SJCRH30 (cell line): ENCODE data around the gene TAC3. TPM values are rescaled to one million over a fixed set of nuclear protein-coding genes. Genes with fewer than 3 reads are reported as not detected.
"Not testable (repeated sequence)": the region's sequence is repeated elsewhere in the genome, so short reads cannot be mapped to it uniquely, and the experiment has no call there.

Source experiments
- DNase-seq, 2 experiments: peaks; one replicate each; pipeline ENCODE4 v3.0.0-alpha.2; 2015 to 2020
- H3K27ac ChIP-seq: fragments of 250-450 bp; sonication (Bioruptor Pico); 2 replicates; pipeline ENCODE4 v1.5.1; 2020; ENCODE audit warnings: mild to moderate bottlenecking, moderate library complexity
- H3K27me3 ChIP-seq: fragments of 250-450 bp; sonication (Bioruptor Pico); 2 replicates; pipeline ENCODE4 v1.5.1; 2020; ENCODE audit warnings: mild to moderate bottlenecking, moderate library complexity
- H3K36me3 ChIP-seq: fragments of 250-450 bp; sonication (Bioruptor Pico); 2 replicates; pipeline ENCODE4 v1.5.1; 2020; ENCODE audit warnings: mild to moderate bottlenecking, moderate library complexity
- H3K4me1 ChIP-seq: fragments of 250-450 bp; sonication (Bioruptor Pico); 2 replicates; pipeline ENCODE4 v1.5.1; 2020; ENCODE audit warnings: mild to moderate bottlenecking, moderate library complexity
- H3K4me3 ChIP-seq: fragments of 250-450 bp; sonication (Bioruptor Pico); 2 replicates; pipeline ENCODE4 v1.5.1; 2020; ENCODE audit warnings: mild to moderate bottlenecking, moderate library complexity
- H3K9me3 ChIP-seq: fragments of 250-450 bp; sonication (Bioruptor Pico); replicated peaks from 2 replicates; pipeline ENCODE4 v1.5.1; 2020; ENCODE audit warnings: mild to moderate bottlenecking, moderate library complexity
- total RNA-seq: library from RNA; depleted of rRNA; stranded (reverse); fragments of >200 nt; shearing (Covaris generic); gene quantifications from 2 replicates; pipeline ENCODE4 v1.2.3, GENCODE V29; 2014; rRNA removed

TAC3 gene
- total RNA-seq, 1 experiment from 2014 or later: not detected

DNA sequence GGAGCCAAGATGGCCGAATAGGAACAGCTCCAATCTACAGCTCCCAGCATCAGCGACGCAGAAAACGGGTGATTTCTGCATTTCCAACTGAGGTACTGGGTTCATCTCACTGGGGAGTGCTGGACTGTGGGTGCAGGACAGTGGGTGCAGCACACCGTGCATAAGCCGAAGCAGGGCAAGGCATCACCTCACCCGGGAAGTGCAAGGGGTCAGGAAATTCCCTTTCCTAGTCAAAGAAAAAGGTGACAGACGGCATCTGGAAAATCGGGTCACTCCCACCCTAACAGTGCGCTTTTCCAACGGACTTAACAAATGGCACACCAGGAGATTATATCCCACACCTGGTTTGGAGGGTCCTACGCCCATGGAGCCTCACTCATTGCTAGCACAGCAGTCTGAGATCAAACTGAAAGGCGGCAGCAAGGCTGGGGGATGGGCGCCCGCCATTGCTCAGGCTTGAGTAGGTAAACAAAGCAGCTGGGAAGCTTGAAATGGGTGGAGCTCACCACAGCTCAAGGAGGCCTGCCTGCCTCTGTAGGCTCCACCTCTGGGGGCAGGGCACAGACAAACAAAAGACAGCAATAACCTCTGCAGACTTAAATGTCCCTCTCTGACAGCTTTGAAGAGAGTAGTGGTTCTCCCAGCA, 50.2 kb downstream of the TAC3 start:
- H3K27ac ChIP-seq, H3K4me1 ChIP-seq, H3K4me3 ChIP-seq, DNase-seq, H3K36me3 ChIP-seq, H3K27me3 ChIP-seq, H3K9me3 ChIP-seq: not testable (repeated sequence)

- not testable (repeated sequence) for H3K27ac ChIP-seq, H3K4me3 ChIP-seq, H3K36me3 ChIP-seq, DNase-seq, H3K27me3 ChIP-seq, H3K9me3 ChIP-seq, H3K4me1 ChIP-seq
These were observed 51.2 kb downstream of the TAC3 start for GRCh38 chr12:56965124-56965523.

- H3K27ac ChIP-seq, H3K4me1 ChIP-seq, H3K27me3 ChIP-seq, H3K9me3 ChIP-seq, H3K36me3 ChIP-seq, DNase-seq, H3K4me3 ChIP-seq: not testable (repeated sequence)
These were observed 52.8 kb downstream of the TAC3 start for GRCh38 chr12:56963557-56963956.

DNA sequence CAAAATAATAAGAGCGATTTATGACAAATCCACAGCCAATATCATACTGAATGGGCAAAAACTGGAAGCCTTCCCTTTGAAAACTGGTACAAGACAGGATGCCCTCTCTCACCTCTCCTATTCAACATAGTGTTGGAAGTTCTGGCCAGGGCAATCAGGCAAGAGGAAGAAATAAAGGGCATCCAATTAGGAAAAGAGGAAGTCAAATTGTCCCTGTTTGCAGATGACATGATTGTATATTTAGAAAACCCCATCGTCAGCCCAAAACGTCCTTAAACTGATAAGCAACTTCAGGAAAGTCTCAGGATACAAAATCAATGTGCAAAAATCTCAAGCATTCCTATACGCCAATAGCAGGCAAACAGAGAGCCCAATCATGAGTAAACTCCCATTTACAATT, 54.1 kb downstream of the TAC3 start:
- H3K36me3 ChIP-seq, H3K9me3 ChIP-seq, H3K27ac ChIP-seq, H3K27me3 ChIP-seq, H3K4me3 ChIP-seq, DNase-seq, H3K4me1 ChIP-seq: not testable (repeated sequence)

Other genes with a start within 250 kb of the TAC3 start
- gene SDR9C7, start 82.1 kb downstream of the TAC3 start, total RNA-seq: not detected in 2 replicates
- 0.03 and 0.06 TPM in 2 replicates for gene RDH16, start 58.9 kb downstream of the TAC3 start, total RNA-seq
- 91.0 and 101 TPM in 2 replicates for gene ZBTB39, start 10.0 kb downstream of the TAC3 start, total RNA-seq
- 0.02 TPM in 1 of 2 replicates, not detected in the other for gene MYO1A, start 33.6 kb upstream of the TAC3 start, total RNA-seq
- 63.7 and 70.2 TPM in 2 replicates for gene NEMP1, start 62.3 kb upstream of the TAC3 start, total RNA-seq
- gene NAB2, start 72.6 kb upstream of the TAC3 start, total RNA-seq: 87.8 and 89.9 TPM in 2 replicates
- 15.1 and 15.8 TPM in 2 replicates for gene STAT6, start 94.8 kb upstream of the TAC3 start, total RNA-seq
- gene LRP1, start 112.0 kb upstream of the TAC3 start, total RNA-seq: 53.7 and 58.6 TPM in 2 replicates
- gene LRP1-AS, start 131.1 kb upstream of the TAC3 start, total RNA-seq: 1.1 and 1.3 TPM in 2 replicates
- gene NXPH4, start 200.3 kb upstream of the TAC3 start, total RNA-seq: 91.1 and 92.7 TPM in 2 replicates
- gene SHMT2, start 213.2 kb upstream of the TAC3 start, total RNA-seq: 1,504 and 1,712 TPM in 2 replicates
- gene STAC3, start 234.7 kb upstream of the TAC3 start, total RNA-seq: 1,199 and 1,339 TPM in 2 replicates